Prostate gland (tissue), 2 donors: Measurements from ENCODE around the gene CXXC5.

ENCODE experiments used
- POLR2AphosphoS5 ChIP-seq: sonication (generic); formaldehyde crosslinking; IDR thresholded peaks from one replicate; pipeline ENCODE4 v1.6.1; 2017; ENCODE audit warnings: antibody characterized with exemption
- TF ChIP-seq, protein P1 (sequence below), 4 experiments: fragments of 200-600 bp in 2 of 4; fragments of 450-650 bp in 2 of 4; sonication (generic) in 2 of 4; IDR thresholded peaks; 1 replicate in 3 of 4; 2 replicates in 1 of 4; pipeline ENCODE4 v1.5.1; 2016 to 2019; ENCODE audit warnings: antibody characterized with exemption in 4 of 4, mild to moderate bottlenecking in 2 of 4, moderate library complexity in 2 of 4

DNA sequence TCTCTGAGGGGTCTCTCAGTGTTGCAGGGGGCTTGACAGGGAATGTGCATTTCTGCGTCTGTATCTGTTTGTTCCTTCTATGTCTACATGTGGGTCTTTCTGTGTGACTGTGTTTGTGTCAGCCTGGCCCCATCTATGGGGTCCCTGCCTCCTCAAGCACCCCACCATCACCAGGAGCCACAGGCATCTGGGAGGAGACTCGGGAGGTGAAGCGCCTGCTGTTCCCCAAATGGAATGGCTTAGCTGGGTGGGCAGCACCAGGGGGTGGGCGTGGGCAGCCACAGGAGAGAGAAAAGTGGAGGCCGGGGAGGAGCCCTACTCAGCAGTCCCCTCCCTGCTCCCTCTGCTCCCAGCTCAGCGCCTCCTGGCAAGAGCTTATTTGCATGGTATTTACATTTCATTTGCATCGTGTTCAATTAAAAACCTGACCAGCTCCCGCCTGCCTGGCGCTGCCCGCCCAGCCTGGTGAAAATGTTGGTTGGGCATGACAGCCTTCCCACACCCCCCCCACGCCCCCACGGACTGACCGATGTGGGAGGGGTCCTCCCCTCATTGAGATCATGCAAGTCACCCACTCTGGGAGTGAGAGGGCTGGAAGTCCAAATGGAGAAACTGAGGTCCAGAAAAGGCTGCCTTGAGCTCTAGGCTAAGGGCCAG is 50.5 kb downstream of the CXXC5 start:
- TF ChIP-seq, protein P1, sequence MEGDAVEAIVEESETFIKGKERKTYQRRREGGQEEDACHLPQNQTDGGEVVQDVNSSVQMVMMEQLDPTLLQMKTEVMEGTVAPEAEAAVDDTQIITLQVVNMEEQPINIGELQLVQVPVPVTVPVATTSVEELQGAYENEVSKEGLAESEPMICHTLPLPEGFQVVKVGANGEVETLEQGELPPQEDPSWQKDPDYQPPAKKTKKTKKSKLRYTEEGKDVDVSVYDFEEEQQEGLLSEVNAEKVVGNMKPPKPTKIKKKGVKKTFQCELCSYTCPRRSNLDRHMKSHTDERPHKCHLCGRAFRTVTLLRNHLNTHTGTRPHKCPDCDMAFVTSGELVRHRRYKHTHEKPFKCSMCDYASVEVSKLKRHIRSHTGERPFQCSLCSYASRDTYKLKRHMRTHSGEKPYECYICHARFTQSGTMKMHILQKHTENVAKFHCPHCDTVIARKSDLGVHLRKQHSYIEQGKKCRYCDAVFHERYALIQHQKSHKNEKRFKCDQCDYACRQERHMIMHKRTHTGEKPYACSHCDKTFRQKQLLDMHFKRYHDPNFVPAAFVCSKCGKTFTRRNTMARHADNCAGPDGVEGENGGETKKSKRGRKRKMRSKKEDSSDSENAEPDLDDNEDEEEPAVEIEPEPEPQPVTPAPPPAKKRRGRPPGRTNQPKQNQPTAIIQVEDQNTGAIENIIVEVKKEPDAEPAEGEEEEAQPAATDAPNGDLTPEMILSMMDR (IDR thresholded peaks at IDR 0.05): no peak
- TF ChIP-seq POLR2AphosphoS5: peak; percentile 8
